HG03460 (cell line): ENCODE data around the gene CCDC66.
"Not testable (repeated sequence)": the region's sequence is repeated elsewhere in the genome, so short reads cannot be mapped to it uniquely, and the experiment has no call there.

ENCODE experiments used
- ATAC-seq: cut with Tn5 transposase; IDR thresholded peaks from one replicate; pipeline ENCODE4 v1.9.1; 2021; ENCODE audit not compliant: unreplicated experiment

The CCDC66 gene

GRCh38 chr3:56556908-56557830 lies at the start of gene CCDC66:
CCDC66 (plus strand) TSS chr3:56557175; CDS start chr3:56557243, 68 bp downstream.
- ATAC-seq, result peak; percentile 100

- ATAC-seq, result no peak
Measured at GRCh38 chr3:56519641-56520040, 37.3 kb upstream of the CCDC66 start.

- ATAC-seq, result no peak
Measured at GRCh38 chr3:56522374-56522773, 34.6 kb upstream of the CCDC66 start.

- ATAC-seq, result no peak
Measured at GRCh38 chr3:56525291-56525690, 31.7 kb upstream of the CCDC66 start.

GRCh38 chr3:56536735-56537134 lies 20.2 kb upstream of the CCDC66 start:
- ATAC-seq, result no peak

- ATAC-seq, result no peak
Measured at GRCh38 chr3:56547486-56547885, 9.5 kb upstream of the CCDC66 start.

- ATAC-seq, result peak; percentile 3
Measured at GRCh38 chr3:56557831-56558170, 826 bp downstream of the CCDC66 start.

GRCh38 chr3:56573501-56573900 lies 16.5 kb downstream of the CCDC66 start:
- no peak for ATAC-seq

- ATAC-seq, result not testable (repeated sequence)
Measured at GRCh38 chr3:56581941-56582340, 25.0 kb downstream of the CCDC66 start.

GRCh38 chr3:56584275-56584674 lies 27.3 kb downstream of the CCDC66 start:
- not testable (repeated sequence) for ATAC-seq

GRCh38 chr3:56590814-56591213 lies 33.8 kb downstream of the CCDC66 start:
- ATAC-seq, result no peak

- no peak for ATAC-seq
Measured at GRCh38 chr3:56591262-56591661, 34.3 kb downstream of the CCDC66 start.

- no peak for ATAC-seq
Measured at GRCh38 chr3:56593455-56594158, 36.6 kb downstream of the CCDC66 start.

- no peak for ATAC-seq
Measured at GRCh38 chr3:56595975-56596840, 39.2 kb downstream of the CCDC66 start.

- ATAC-seq, result not testable (repeated sequence)
Measured at GRCh38 chr3:56608479-56608878, 51.5 kb downstream of the CCDC66 start.

- no peak for ATAC-seq
Measured at GRCh38 chr3:56610669-56611335, 53.8 kb downstream of the CCDC66 start.

GRCh38 chr3:56611364-56611763 lies 54.4 kb downstream of the CCDC66 start:
- no peak for ATAC-seq

GRCh38 chr3:56612146-56612545 lies 55.2 kb downstream of the CCDC66 start:
- ATAC-seq, result no peak

GRCh38 chr3:56613016-56613415 lies 56.0 kb downstream of the CCDC66 start:
- ATAC-seq, result no peak

GRCh38 chr3:56616478-56617006 lies 59.6 kb downstream of the CCDC66 start:
- no peak for ATAC-seq
